ELR (cell line): ENCODE results near the gene HTR2C.
A peak's percentile ranks its signal among the peaks of the same experiment; 100 is the strongest.
"Not testable (repeated sequence)": the region's sequence is repeated elsewhere in the genome, so short reads cannot be mapped to it uniquely, and the experiment has no call there.

Source experiments
- DNase-seq: peaks from one replicate; pipeline ENCODE4 v3.0.0-alpha.2; 2015; ENCODE audit warnings: low read depth

HTR2C gene

GRCh38 chrX:114583646-114584374, at the start of gene HTR2C:
Gene HTR2C (plus strand): TSS chrX:114584086. CDS start chrX:114726937, 142,851 bp downstream.
- DNase-seq: no peak

GRCh38 chrX:114580336-114580735, 3.5 kb upstream of the HTR2C start:
- DNase-seq: no peak

- DNase-seq: no peak
Observed at GRCh38 chrX:114581528-114582263, 2.2 kb upstream of the HTR2C start.

GRCh38 chrX:114582264-114582632, 1.6 kb upstream of the HTR2C start:
- DNase-seq: no peak

- DNase-seq: no peak
Observed at GRCh38 chrX:114582698-114583395, 1.0 kb upstream of the HTR2C start.

- no peak for DNase-seq
Observed at GRCh38 chrX:114584375-114584943, 573 bp downstream of the HTR2C start.

DNA sequence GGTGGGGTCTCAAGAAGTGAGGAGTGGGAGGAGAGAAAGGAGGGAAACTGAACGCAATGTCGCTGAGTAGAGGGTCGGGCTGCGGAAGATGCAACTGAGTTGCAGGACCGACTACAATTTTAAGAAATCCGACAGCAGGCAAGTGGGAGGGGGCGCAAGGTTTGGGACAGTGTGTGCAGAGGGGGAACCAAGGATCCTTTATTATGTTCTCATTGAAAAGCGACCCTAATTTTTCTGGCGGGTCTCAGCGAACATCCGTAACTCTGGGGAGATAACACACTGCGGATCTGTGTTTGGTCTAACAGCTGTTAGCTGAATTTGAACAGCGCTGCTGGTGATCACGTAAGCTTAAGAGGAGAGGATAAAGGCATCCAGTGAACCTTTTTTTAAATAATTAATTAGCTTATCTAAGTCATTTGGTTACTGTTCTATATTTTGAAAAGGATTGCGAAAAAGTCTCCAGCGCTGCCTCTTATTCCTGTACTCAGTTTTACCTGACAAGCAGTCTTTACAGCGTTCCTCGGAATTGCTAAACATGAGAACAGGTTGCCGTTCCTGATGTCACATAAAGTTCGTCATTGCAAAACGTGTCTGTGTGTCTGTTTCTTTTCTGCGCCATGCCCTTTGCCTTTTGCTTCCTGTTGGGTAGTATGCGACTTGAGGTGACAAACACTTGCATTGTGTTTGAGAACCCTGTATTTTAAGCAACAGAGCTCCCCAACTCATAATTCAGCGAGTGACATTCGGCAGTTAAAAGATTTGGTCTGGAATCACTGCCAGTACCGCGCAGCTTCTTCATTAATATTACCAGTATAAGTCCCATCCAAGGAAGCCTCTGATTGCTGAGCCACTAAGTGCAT, 1.3 kb downstream of the HTR2C start:
- no peak for DNase-seq

GRCh38 chrX:114591121-114591520, 7.2 kb downstream of the HTR2C start:
- no peak for DNase-seq

- DNase-seq: no peak
Observed at GRCh38 chrX:114599305-114599704, 15.4 kb downstream of the HTR2C start.

DNA sequence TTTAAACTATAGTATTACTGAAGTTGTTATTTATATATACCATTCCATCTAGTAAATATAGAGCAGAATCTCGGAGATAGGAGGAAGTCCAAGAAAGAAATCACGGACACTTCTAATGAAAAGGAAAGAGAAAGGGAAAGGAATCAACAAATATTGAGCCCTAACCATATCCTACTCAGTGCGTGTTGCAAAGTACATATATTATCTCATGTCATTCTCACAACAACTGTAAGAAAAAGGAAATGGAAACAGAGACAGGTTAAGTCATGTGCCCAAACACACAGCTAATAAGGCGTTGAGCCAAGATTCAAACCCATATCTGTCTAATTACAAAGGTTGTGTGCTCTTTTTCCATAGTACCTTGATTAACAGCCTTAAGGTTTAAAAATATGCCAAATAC, 16.0 kb downstream of the HTR2C start:
- no peak for DNase-seq

GRCh38 chrX:114606619-114607018, 22.7 kb downstream of the HTR2C start:
- not testable (repeated sequence) for DNase-seq

DNA sequence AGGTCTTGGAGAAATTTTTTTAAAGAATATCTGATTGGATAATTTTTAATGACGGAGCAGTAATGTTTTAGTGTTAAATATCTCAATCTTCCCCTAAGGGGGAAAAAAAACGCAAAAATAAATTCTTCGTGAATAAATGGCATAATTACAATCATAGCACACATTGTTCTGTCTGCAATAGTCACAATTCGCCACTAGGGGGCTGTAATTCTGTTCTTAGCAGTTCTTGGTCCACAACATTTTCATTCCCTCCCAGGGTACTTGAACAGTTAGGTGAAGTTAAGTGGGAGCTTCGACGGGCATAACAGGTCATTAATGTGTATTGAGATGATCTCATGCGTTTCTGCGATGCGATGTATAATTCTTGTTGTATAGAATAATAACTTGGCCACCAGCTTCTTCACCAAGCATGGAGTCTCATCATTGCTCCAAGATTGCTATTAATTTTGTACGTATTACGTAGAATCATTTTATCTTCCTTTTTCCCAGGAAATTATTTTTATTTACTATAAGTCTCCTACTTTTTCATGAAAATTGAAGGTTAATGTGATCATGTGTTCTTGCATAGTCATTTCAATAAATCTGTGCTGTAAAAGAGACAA, 27.2 kb downstream of the HTR2C start:
- DNase-seq: peak; percentile 32

DNA sequence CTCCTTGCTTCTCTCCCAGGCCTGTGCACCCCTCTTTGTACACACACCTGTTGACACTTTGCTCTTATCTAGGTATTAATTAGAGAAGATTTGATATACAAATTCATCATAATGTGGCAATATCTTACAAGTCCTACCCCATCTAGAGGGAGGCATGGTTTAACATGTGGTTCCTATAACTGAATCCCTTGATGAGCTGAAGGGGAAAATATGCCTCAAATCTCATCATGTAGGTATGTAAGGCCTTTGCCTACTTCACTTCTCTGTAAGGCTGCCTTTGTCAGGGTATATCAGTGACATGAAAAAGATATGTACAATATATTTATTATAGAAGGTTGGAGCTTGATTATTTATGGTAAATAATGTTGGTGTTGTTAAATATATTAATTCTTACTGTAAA, 31.9 kb downstream of the HTR2C start:
- no peak for DNase-seq

DNA sequence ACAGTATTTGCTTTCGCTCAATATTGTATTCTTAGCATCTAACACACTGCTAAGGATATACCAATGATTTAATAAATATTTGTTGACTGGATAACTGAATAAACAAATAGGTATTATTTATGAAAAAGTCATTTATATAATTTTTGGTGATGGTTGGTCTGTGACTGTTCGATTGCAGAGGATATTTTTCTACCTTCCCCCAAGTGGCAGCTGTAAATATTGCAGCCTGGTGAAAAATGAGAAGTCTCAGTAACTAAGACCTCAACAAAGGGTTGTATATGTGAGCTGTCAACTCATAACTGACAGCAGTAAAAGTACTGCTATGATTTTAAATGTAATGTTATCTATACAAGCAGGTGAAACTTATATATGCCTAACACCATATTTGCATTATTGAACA, 36.0 kb downstream of the HTR2C start:
- no peak for DNase-seq

- DNase-seq: no peak
Observed at GRCh38 chrX:114626323-114626722, 42.4 kb downstream of the HTR2C start.

GRCh38 chrX:114635986-114636385, 52.1 kb downstream of the HTR2C start:
- no peak for DNase-seq

GRCh38 chrX:114650351-114650750, 66.5 kb downstream of the HTR2C start:
- DNase-seq: no peak

- peak; percentile 0 for DNase-seq
Observed at GRCh38 chrX:114675365-114675764, 91.5 kb downstream of the HTR2C start.

DNA sequence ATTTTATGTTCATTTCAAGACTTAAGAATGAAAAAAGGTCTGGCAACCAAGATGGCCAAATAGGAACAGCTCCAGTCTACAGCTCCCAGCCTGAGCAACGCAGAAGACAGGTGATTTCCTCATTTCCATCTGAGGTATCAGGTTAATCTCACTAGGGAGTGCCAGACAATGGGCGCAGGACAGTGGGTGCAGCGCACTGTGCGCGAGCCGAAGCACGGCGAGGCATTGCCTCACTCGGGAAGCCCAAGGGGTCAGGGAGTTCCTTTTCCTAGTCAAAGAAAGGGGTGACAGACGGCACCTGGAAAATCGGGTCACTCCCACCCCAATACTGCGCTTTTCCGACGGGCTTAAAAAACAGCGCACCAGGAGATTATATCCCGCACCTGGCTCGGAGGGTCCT, 116.6 kb downstream of the HTR2C start:
- DNase-seq: not testable (repeated sequence)

DNA sequence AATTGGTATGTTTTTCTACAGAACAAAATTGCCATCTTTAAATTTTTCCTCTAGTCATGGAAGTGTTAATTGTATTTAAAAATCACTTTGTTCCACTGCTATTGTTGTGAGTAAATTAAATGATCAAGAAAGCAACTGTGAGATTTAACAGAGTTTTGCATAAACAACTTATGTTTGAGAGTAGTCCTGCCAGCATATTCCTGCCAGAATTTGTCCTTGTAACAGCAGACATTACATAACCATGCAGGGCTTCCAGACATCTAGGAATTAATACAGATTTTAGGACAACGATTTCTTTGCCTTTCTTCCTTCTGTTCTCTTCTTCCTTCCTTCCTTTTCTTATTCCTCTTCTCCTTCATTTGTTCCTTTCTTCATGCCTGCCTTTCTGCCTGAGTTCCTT, 125.5 kb downstream of the HTR2C start:
- no peak for DNase-seq

DNA sequence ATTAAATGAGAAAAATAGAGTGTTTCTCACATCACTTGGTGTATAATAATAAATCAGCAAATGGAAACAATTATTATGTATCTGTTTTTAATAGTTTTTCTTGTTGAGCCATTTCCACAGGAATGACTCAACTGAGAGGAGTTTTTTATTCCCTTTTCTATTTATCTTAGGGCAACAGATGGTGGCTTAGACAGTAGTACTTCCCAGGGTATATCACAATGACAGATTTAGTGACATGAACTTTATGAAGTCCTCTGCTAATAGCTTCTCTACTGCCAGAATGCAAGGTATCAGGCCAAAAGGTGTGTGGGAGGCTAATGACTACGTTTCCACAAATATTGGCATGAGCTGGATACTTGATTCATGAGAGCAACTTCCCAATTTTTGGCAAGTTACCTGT, 126.7 kb downstream of the HTR2C start:
- DNase-seq: no peak
